NCI-H2029 treated with DMSO at 0.1 percent for 48 hours (cell line): ENCODE data around the gene TIMP2.
A peak's percentile ranks its signal among the peaks of the same experiment; 100 is the strongest.
"Not testable (repeated sequence)": the region's sequence is repeated elsewhere in the genome, so short reads cannot be mapped to it uniquely, and the experiment has no call there.

Source experiments
- DNase-seq: peaks from one replicate; lab custom pipeline; 2025; lab: John Stamatoyannopoulos, UW

Gene TIMP2

DNA sequence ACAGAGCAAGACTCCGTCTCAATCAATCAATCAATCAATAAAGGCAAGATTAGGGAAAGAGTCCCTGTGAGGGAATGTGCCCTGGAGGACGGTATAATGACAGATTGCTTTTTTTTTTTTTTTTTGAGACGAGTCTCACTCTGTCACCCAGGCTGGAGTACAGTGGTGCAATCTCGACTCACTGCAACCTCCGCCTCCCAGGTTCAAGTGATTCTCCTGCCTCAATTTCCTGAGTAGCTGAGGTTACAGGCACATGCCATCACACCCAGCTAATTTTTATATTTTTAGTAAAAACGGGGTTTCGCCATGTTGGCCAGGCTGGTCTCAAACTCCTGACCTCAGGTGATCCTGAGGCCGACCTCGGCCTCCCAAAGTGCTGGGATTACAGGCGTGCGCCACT, 35.1 kb downstream of the TIMP2 start:
- not testable (repeated sequence) for DNase-seq

DNA sequence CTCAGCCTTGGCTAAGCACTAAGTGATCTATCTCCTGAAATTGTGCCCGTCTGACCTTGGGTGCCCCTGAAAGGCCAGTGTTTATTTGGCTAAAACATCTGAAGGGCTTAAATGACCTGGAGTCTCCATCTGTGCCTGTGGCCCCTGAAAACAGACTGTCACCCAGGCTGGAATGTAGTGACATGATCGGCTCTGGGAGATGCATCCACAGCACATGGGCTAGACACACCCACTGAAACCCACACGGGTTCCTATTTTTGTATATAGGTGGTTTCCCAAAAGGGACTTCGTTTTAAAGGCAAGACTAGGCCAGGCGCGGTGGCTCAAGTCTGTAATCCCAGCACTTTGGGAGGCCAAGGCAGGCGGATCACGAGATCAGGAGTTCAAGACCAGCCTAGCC, 35.7 kb downstream of the TIMP2 start:
- no peak for DNase-seq

DNA sequence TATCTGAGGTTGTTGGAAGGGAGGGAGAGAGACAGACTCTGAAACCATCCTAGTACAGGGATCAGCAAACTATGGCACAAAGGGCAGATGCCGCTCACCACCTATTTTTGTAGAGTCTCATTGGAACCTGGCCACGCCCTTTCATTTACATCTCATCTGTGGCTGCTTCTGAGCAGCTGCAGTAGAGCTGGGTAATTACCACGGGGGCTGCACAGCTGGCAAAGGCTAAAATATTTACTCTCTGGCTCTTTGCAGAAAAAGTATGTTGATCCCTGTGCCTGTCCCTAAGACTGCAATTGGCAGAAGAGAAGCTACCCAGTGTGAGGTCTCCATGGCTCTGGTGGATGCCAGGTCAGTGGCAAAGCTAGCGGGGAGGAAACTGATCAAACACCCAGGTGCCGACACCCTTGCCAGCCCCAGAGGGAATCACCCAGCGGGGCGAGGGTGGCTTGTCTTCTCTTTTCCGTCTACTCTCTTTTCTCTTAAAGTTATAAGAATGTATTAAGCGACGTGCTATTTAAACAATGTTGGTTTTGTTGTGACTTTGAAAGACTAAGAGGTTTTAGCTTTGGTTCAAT, 36.2 kb downstream of the TIMP2 start:
- no peak for DNase-seq

DNA sequence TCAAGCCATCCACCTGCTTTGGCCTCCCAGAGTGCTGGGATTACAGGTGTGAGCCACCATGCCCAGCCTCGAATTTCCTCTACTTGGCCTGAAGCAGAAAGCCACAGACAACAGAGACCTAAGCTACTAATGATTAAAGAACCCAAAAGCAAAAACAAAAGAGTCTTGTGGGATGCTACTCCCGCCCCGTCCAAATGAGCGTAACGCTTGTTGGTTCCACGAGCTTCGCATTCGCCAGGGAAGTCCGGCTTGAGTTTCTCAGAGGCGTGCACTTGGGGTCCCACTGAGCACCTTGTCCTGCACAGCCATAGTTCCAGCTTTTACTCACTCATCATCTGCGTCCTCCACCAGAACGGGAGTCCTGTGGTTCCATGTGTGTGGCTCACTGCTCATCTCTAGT, 38.2 kb downstream of the TIMP2 start:
- DNase-seq: no peak

DNA sequence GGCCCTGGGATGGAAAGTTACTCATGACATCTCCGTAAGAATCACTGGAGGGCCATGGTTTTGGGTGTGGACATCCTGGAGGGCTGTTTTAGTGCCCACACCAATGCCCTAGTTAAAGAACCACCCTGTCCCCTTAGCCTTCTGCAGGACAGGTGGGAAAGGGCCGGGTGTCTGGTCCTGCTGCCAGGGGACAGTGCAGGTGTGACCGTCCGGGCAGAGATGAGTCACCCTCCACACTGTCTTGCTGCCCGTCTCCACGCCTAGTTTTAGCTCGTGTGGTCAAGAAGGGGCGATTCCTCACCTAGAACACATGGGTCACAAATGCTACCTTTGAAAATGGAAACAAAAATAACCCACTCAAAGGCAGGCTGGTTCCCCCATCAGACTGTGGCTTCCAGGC, 39.2 kb downstream of the TIMP2 start:
- no peak for DNase-seq

DNA sequence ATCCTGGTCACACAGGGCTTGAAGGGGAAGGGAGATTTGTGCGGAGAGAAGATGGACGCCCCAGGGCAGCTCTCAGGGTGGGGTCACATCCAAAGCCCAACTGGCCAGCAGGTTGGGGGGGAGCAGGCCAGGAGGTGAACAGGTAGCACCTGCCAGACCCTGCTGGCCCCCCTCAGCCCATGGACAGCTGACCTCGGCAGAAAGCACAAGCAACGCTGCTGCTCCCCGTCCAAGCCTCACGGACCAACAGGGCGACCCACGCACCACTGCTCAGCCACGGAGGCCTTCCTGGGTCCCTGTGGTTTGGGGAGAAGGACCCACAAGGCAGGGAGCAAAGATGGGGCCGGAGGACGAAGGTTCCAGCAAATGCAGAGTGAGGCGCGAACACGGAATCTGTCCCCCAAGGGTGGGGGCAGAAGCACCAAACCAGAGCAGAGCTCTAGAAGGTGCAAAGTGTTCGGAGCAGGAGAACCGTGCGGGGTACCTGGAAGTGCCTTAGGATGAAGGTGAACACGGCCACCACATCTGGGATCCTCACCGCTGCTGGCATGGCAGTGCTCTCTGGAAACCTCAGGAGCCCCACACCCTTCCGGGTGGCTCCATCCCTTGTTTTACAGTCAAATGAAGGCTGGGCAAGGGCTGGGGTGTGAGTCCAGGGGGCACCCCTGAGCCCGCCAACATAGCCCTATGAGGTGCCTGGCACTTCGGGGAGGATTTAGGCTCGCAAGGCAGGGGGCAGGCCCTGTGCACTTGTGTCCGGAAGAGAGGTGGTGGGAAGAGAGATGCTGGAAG, 40.1 kb downstream of the TIMP2 start:
- DNase-seq: no peak

DNA sequence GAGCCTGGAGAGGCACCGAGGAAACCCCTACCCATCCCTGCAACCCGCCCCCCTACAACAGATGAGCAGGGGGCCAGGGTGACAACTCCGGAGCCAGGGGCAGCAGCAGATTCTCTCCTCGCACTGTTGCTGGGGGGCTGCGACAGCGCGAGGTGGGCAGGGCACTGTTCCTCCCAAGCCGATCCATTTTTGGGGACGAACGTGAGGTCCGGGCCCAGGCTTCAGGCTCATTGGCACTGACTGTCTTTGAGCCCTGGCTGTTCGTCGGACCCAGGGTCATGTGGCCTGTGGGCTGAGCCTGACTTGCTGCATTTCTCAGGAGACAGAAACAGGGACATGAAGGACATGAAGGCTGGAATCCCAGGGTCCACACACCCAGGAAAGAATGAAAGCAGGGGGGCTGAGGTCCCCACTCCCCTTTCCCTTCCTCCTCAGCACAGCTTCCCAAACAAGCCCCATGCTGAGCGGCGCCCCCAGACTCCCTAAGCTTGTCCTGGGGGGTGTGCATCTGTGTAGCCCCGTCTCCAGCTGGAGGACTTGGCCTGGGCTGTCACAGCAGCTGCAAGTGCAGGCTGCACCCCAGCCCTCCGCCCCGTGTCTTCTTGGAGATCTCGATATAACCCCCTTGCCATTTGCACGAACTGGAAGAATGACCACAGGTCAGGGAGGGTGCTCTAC, 40.9 kb downstream of the TIMP2 start:
- DNase-seq: no peak

DNA sequence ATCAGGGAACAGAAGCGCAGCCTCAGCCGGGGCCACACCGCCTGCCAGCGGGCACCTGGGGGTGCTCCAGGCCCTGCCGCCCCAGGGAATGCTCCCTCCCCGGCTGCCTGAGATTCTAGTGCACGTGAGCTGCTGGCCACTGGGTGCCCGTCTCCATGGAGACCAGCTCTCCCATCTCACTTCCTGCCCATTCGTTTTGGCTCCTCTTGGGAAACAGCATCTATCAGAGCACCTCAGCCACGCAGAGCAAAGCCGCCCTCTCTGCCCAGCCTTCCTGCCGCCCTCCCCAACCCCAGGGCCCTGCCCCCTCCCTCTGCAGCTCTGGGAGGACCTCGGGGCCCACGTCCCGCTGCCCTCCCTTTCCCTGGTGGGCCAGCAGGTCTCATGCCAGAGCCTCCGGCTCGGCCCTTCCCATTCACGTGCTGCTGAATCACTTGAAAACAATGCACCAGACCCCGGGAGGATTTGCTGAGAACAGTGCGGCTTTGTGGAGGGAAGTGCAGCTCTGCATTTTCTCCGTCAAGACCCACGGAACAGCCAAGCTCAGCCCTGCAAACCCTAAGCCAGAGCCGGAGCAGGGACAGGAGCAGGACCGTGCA, 41.6 kb downstream of the TIMP2 start:
- DNase-seq: no peak

DNA sequence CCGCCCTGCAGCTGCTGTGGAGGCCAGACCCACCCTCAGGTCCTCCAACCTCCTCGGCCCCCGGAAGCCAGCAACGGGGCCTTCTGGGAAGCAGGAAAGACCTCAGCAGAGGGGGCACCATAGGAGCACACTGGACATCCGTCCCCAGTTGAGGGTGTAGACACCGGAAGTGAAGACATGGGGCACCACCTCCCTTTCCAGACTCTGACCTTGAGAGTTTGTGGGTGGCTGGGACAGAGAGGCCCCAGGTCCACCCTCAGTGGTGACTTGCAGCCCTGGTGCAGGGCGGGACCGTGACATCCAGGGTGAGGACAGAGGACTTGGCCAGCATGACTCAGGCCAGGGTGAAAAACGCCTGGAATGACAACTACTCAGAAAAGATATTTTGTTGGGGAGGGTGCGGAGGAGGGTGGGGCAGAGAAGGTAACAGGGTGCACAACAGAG, 42.1 kb downstream of the TIMP2 start:
- no peak for DNase-seq

DNA sequence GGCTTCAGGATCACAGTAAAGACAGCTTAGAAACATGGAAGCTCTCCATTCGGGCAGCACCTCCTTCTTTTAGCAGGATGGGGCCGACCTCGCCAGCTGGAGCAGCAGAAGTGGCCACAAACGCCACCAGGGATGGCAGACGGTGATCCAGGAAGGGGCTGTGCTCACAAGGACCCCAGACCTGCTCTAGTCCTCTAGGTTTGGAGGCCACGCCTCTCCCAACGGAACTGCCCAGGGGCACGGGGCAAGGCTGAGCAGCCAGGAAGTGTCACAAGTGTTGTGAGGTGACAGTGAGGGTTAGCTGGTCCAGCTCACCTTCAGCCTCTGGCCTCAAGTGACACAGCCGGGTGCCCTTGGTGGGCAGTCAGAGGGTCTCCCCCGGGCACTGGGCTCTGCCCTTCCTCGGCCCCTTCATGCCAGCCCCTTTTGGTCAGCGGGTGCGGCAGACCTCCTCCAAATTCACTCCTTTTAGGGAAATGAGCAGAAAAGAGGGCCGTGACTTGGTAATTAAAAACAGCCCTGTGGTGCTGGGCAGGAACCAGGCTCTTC, 42.6 kb downstream of the TIMP2 start:
- no peak for DNase-seq

DNA sequence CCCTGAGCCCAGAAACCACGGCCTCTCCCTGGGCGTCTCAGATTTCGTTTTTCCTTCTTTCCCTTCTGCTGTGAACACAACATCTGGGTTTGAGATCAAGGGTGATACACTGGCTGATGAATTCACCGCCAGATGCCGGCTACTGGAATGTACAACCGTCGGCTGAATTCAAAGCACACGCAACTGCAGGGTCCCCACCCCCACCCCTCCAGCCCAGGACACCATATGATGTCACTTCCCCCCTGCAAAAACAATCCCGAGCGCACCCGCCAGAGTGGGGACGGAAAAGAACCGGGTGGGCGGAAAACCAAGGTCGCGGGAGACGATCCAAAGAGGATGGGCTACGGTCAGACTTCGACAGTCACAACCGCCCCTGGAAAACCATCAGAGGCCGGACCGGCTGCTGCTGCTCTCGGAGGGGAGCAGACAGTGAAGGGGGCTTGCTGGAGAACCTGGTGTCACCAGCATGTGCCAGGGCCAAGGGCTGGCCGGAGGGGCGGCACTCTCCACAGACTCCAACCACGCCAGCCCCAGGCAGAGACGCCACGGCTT, 45.5 kb downstream of the TIMP2 start:
- no peak for DNase-seq

DNA sequence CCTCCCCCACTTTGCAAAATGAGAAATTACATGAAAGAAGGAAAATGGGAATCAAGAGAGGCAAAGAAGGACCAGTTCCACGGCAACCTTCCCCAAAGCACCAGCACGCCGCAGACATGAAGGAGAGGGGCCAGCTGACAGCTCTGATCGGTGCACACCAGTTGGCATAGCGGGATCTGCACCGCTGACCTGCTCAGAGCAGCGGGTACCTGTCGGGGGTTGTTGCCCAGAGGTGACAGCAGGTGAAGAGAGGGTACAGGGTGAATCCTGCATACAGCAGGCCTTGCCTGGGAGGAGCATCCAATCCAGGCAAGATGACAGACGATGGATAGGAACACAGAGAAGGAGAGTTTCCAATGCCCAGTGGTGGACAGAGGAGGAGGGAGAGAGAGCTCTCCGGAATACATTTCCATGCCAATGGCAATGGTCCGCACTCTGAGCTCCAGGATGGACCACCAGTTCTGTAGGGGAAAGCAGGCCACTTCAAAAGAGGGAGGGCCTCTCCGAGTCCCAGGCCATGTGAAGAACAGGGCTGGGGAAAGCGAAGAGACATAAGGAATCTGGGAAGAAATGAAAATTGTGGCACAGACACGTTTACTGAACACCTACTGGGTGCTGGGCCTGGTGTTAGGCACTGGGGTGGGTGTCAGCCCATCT, 46.2 kb downstream of the TIMP2 start:
- no peak for DNase-seq

DNA sequence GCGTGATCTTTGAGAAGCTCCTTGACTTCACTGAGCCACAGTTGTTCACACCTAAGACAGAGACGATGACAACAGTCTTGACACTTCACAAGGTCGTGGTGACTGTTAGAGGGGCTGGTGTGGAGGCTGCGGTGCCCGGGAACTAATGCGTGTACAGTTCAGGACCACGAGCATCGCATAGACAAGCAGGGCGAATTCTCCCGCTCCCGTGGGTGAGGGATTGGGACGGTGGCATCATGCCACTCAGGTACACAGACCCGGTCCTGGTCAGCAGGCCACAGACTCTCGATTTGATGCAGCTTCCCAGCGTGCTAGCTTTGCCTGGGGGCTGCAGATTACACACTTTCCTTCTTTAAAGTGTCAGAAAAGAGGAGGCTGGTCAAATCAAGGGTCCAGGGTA, 46.9 kb downstream of the TIMP2 start:
- DNase-seq: no peak

DNA sequence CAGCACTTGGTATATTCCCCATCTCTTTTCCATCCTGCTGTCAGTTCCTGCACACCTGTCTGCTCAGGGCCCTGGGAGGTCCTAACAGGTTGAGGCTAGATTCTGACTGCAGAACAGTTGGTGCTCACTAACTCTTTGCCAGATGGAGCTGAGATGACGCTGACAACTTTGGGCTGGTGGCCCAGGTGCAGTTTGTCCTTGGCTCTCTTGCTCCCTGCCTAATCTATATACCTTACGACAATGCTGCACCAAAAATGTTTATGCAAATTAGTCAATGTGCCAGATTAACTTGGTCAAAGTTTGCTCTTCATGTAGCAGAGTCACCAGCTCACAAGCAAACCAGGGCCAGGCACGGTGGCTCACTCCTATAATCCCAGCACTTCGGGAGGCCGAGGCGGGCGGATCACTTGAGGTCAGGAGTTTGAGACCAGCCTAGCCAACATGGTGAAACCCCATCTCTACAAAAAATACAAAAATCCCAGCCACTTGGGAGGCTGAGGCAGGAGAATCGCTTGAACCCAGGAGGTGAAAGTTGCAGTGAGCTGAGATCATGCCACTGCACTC, 48.2 kb downstream of the TIMP2 start:
- not testable (repeated sequence) for DNase-seq

DNA sequence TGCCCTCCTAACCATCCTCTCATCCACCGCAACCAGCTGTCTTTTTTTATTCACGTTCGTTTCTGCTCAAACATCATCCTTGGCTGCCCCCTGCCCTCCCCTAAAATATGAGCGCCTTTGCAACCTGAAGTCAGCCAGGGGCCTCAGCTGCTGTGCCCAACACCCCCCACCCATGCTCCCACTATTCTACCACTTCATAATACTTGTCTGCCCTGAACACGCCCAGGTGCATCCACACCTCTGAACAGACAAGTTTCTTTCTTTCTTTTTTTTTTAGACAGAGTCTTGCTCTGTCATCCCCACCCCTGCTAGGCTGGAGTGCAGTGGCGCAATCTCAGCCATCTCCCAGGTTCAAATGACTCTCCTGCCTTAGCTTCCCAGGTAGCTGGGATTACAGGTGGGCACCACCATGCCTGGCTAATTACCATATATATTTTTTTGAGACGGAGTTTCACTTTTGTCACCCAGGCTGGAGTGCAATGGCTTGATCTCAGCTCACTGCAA, 49.0 kb downstream of the TIMP2 start:
- no peak for DNase-seq

DNA sequence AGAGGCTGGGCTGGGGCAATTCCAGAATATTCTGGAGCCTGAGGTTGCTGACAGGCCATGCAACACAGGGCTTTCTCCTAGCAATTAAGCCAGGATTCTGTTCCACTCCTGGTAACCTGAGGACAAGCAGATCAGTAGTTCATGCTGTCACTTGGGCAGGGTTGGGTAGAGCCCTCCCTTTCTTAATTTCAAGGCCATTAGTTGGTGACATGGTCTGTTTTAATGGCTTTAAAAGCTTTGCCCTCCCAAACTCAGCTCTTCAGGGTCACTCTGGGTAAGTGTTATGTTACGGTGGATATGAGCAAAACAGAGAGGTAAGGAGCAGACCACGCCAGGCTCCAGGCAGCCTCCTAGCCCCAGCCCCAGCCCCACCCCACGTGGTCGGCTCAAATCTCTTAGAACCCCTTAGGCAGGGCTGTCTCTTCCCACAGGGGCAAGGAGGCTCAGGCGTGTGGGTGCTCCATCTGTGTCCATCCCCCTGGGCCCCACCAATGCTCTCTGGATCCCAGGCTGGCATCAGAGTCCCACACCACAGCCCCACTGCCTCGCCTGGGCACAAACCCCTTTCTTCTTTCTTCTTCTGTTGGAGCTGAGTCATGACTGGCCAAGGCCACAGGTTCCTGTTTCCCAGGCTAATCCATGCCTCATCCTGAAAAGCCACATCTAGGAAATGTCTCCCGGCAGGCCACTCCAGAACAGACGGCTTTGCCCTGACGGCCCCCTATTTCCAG, 49.7 kb downstream of the TIMP2 start:
- no peak for DNase-seq

DNA sequence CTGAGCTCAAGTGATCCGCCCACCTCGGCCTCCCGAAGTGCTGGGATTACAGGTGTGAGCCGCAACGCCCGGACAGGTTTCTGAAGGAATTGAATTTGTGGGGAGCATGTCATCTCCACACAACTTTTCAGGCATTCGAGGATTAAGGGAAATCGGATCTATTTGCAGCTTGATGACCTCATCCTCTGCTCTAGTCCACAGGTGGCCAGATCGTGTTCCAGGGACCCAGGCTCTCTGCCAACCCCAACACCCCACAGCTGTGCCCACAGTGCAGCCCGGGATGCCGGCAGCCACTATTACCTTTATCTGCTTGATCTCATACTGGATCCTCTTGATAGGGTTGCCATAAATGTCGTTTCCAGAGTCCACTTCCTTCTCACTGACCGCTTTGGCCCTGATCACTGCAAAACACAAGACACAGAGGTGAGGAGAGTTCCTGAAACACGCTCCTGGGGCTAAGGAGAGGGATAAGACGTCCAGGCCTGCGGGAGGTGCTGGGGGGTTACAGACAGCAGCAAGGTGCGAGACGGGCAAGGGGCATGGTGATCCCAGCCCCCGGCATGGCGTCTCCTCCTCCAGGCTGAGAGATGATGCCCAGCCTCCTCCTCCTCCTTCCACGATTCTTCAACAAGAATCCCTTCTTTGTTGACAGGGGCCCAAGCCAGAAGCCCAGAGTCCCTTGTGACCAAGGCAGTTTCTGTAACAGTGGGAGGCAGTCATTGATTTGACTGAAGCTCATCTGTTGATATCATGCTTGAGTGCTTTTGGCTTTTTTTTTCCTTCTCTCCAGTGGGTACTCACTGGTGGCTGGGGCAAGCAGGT, 51.5 kb downstream of the TIMP2 start:
- DNase-seq: peak; percentile 59

DNA sequence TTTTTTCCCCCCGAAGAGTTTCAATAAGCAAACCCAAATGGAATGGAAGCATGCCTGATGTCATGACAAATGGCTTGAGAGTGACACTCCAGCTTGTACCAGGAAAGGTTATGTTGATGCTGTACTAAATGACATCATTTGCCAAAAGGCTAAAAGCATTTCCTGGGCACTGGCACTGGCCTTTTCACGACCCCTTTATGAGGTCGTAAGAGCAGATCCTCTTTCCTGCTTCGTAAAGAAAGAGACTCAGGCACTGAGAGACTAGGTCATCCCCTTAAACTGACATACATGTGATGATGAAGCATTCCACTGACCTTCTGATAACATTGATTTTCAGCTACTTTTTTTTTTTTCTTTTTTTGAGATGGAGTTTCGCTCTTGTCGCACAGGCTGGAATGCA, 52.7 kb downstream of the TIMP2 start:
- DNase-seq: no peak

DNA sequence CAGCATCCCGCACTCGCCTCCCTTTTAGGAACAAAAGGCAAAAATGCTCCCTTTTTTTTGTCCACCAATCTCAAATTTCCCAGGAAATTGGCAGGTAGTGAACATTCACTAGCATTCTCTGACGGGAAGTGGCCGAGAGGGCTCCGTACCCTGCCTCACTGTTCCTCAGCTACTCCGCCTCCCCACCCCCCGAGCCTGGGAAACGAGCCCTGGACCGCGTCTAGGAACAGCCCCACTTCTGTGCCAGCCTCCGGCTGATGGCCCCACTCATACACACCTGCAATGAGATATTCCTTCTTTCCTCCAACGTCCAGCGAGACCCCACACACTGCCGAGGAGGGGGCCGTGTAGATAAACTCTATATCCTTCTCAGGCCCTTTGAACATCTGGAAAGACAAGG, 54.6 kb downstream of the TIMP2 start:
- no peak for DNase-seq

DNA sequence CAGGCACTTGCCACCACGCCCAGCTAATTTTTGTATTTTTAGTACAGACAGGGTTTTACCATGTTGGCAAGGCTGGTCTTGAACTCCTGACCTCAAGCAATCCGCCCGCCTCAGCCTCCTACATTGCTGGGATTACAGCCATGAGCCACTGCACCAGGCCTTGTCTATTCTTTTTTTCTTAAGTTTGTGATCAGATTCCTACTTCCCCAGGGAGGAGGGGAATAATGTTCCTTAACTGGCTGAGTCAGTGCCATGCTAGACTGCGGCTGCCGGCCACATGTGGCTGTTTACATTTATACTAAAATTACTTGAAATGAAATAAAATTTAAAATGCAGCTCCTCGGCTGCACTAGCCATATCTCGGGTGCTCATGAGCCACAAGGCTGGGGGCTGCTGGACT, 56.8 kb downstream of the TIMP2 start:
- DNase-seq: no peak
